ENCODE results near the gene MACROD2.

The MACROD2 gene

DNA sequence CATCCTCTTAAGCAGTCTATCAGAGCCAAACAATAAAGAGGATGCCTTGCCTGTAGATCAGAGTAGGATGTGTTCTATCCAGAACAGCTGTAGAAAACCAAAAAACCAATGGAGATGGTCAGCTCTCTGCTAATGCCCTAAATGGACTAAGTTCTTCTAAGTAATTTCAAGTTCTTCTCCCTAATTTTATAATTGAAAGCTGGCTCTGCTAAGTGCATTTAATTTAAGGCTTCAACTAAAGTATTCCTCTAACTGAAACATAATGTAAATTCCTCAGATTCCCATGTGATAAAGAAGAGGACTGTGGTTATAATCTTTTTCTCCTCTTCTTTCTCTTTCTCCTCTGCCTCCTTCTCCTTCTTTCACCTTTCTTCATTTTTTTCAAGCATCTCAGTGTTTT is 1868.4 kb downstream of the MACROD2 start:
- Histone ChIP-seq H3K9me3 (ENCODE audit: insufficient read depth, low read length) (no peaks in the 10 kb centered on the region), H4K20me1 (ENCODE audit: low read depth, low read length) (no peaks in the 10 kb centered on the region), H3K9ac (ENCODE audit: low read length) (no peak overlapping the region), H3K27me3 (ENCODE audit: low read length) (no peaks in the 10 kb centered on the region), H3F3A (ENCODE audit: insufficient read depth) (no peaks in the 10 kb centered on the region), H3K36me3 (ENCODE audit: low read length) (no peaks in the 10 kb centered on the region), H3K79me2 (ENCODE audit: insufficient read depth, low read length) (no peaks in the 10 kb centered on the region), H3K27ac (ENCODE audit: low read depth, low read length) (no peak overlapping the region), H3K4me2 (ENCODE audit: low read depth, low read length, poor library complexity, severe bottlenecking) (no peak overlapping the region), H3K9me2 (replicated peaks; ENCODE audit: insufficient read depth, low read length) (no peaks in the 10 kb centered on the region; the same call in 1 of the 2 replicates), H3K4me3 (ENCODE audit: insufficient read depth, low read length, poor library complexity, severe bottlenecking) (no peak overlapping the region), H2AFZ (ENCODE audit: low read depth, low read length, severe bottlenecking) (no peak overlapping the region)
- TF ChIP-seq, protein P1, sequence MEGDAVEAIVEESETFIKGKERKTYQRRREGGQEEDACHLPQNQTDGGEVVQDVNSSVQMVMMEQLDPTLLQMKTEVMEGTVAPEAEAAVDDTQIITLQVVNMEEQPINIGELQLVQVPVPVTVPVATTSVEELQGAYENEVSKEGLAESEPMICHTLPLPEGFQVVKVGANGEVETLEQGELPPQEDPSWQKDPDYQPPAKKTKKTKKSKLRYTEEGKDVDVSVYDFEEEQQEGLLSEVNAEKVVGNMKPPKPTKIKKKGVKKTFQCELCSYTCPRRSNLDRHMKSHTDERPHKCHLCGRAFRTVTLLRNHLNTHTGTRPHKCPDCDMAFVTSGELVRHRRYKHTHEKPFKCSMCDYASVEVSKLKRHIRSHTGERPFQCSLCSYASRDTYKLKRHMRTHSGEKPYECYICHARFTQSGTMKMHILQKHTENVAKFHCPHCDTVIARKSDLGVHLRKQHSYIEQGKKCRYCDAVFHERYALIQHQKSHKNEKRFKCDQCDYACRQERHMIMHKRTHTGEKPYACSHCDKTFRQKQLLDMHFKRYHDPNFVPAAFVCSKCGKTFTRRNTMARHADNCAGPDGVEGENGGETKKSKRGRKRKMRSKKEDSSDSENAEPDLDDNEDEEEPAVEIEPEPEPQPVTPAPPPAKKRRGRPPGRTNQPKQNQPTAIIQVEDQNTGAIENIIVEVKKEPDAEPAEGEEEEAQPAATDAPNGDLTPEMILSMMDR (IDR thresholded peaks at IDR 0.05; ENCODE audit: insufficient read depth, low read length, poor library complexity, severe bottlenecking): no peak
- TF ChIP-seq EZH2phosphoT487 (conservative IDR thresholded peaks at IDR 0.05; ENCODE audit: low read length): no peak

DNA sequence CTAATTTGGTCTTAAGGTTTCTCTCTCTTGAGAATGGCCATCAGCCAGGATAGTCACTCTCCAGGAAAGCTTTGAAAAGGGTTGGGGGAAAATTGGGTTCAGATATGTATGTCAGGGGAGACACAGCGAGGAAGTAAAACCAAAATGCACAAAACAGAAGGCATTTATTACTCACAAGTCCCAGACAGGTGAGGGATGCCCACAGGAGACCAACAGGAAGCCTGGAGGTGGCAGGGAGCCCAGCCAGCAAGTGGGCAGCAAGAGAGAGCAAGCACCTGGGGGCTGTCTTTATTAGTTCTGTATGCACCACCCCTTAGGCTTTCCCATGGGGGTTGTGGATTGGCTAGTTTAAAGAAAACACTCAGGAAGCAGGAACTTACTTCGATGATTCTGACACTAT is 1870.2 kb downstream of the MACROD2 start:
- no peak for TF ChIP-seq EZH2phosphoT487 (conservative IDR thresholded peaks at IDR 0.05; ENCODE audit: low read length)
- TF ChIP-seq, protein P1 (IDR thresholded peaks at IDR 0.05; ENCODE audit: insufficient read depth, low read length, poor library complexity, severe bottlenecking): no peak
- Histone ChIP-seq H3K36me3 (ENCODE audit: low read length) (no peaks in the 10 kb centered on the region), H2AFZ (ENCODE audit: low read depth, low read length, severe bottlenecking) (no peak overlapping the region), H3F3A (ENCODE audit: insufficient read depth) (no peaks in the 10 kb centered on the region), H3K9ac (ENCODE audit: low read length) (no peak overlapping the region), H3K9me3 (ENCODE audit: insufficient read depth, low read length) (no peaks in the 10 kb centered on the region), H3K4me2 (ENCODE audit: low read depth, low read length, poor library complexity, severe bottlenecking) (no peak overlapping the region), H3K27ac (ENCODE audit: low read depth, low read length) (no peak overlapping the region), H4K20me1 (ENCODE audit: low read depth, low read length) (no peaks in the 10 kb centered on the region), H3K4me3 (ENCODE audit: insufficient read depth, low read length, poor library complexity, severe bottlenecking) (no peak overlapping the region), H3K79me2 (ENCODE audit: insufficient read depth, low read length) (no peaks in the 10 kb centered on the region), H3K9me2 (replicated peaks; ENCODE audit: insufficient read depth, low read length) (no peaks in the 10 kb centered on the region; the same call in 1 of the 2 replicates), H3K27me3 (ENCODE audit: low read length) (no peaks in the 10 kb centered on the region)

DNA sequence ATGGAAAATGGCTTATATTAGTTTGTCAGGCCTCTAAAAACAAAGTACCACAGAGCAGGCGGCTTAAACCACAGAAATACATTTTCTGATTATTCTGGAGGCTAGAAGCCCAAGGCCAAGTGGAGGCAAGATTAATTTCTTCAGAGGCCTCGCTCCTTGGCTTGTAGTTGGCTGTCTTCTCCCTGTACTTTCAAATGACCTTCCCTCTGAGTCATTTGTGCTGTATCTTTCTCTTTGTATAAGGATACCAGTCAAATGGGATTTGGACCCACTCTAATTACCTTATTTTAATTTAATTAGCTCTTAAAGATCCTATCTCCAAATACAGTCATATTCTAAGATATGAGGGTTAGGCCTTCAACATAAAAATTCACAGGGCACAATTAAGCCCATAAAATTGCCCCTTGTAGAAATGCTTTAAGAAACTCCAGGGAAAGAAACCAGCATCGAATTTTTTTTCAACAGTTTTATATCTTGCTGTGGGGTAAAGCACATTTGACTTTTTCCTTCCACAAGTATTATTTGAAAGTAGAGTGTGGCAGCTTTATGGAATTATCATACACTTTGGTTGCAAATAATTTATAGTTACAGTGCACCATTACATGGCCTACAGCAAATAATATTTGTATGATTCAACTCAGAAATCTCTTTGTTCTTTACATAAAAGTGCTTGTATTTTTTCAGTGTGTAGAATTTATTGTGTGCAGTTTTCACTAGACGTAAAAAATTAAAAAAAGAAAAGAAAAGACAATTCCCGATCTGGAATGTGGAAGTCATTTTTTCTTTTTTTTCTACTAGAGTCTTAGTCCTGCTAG is 1871.8 kb downstream of the MACROD2 start:
- H4K20me1 ChIP-seq (ENCODE audit: low read depth, low read length): no peaks in the 10 kb centered on the region
- H3K4me3 ChIP-seq (ENCODE audit: insufficient read depth, low read length, poor library complexity, severe bottlenecking): no peak overlapping the region
- H3K9me2 ChIP-seq (replicated peaks; ENCODE audit: insufficient read depth, low read length): no peaks in the 10 kb centered on the region; the same call in 1 of the 2 replicates
- no peak overlapping the region for H2AFZ ChIP-seq (ENCODE audit: low read depth, low read length, severe bottlenecking)
- TF ChIP-seq, protein P1 (IDR thresholded peaks at IDR 0.05; ENCODE audit: insufficient read depth, low read length, poor library complexity, severe bottlenecking): no peak
- no peak for TF ChIP-seq EZH2phosphoT487 (conservative IDR thresholded peaks at IDR 0.05; ENCODE audit: low read length)
- H3K9ac ChIP-seq (ENCODE audit: low read length): no peak overlapping the region
- H3K36me3 ChIP-seq (ENCODE audit: low read length): no peaks in the 10 kb centered on the region
- H3K27me3 ChIP-seq (ENCODE audit: low read length): 0 out of 2 replicates have a peak, but pooled peaks cover 2% of the 10 kb centered on the region
- no peaks in the 10 kb centered on the region for H3F3A ChIP-seq (ENCODE audit: insufficient read depth)
- no peak overlapping the region for H3K27ac ChIP-seq (ENCODE audit: low read depth, low read length)
- H3K9me3 ChIP-seq (ENCODE audit: insufficient read depth, low read length): no peaks in the 10 kb centered on the region
- H3K4me2 ChIP-seq (ENCODE audit: low read depth, low read length, poor library complexity, severe bottlenecking): no peak overlapping the region
- no peaks in the 10 kb centered on the region for H3K79me2 ChIP-seq (ENCODE audit: insufficient read depth, low read length)
